H9 (cell line): ENCODE data around the gene GRAMD1B. TPM values are rescaled to one million over a fixed set of nuclear protein-coding genes. Genes with fewer than 3 reads are reported as not detected.

Source experiments
- DNase-seq: peaks from one replicate; pipeline ENCODE4 v3.0.0-alpha.2; 2017
- H2AFZ ChIP-seq: one replicate; pipeline ENCODE4 v1.6.1; 2013; ENCODE audit warnings: mild to moderate bottlenecking, low read length, control low read depth, moderate library complexity
- H2AK5ac ChIP-seq: 2 replicates; pipeline ENCODE4 v1.6.1; 2013; ENCODE audit warnings: low read length, control low read depth, mixed read lengths; ENCODE audit not compliant: insufficient read length
- H2BK120ac ChIP-seq: one replicate; pipeline ENCODE4 v1.6.1; 2013; ENCODE audit warnings: low read depth, mild to moderate bottlenecking, low read length, control low read depth, inconsistent platforms; ENCODE audit not compliant: poor library complexity, severe bottlenecking
- H2BK12ac ChIP-seq: 2 replicates; pipeline ENCODE4 v1.6.1; 2013; ENCODE audit warnings: low read length, control low read depth, mixed read lengths, low read depth; ENCODE audit not compliant: insufficient read length
- H2BK15ac ChIP-seq: 2 replicates; pipeline ENCODE4 v1.6.1; 2013; ENCODE audit warnings: low read depth, low read length, control low read depth
- H2BK20ac ChIP-seq: one replicate; pipeline ENCODE4 v1.6.1; 2013; ENCODE audit warnings: low read depth, mild to moderate bottlenecking, low read length, control low read depth, inconsistent platforms; ENCODE audit not compliant: poor library complexity, severe bottlenecking
- H2BK5ac ChIP-seq: 2 replicates; pipeline ENCODE4 v1.6.1; 2013; ENCODE audit warnings: low read length, control low read depth, mixed read lengths; ENCODE audit not compliant: insufficient read length
- H3K14ac ChIP-seq: 2 replicates; pipeline ENCODE4 v1.6.1; 2013; ENCODE audit warnings: low read length, control low read depth; ENCODE audit not compliant: insufficient read depth
- H3K18ac ChIP-seq: 2 replicates; pipeline ENCODE4 v1.6.1; 2013; ENCODE audit warnings: low read depth, mild to moderate bottlenecking, mixed read lengths, low read length, control low read depth; ENCODE audit not compliant: insufficient read length
- H3K23ac ChIP-seq: 2 replicates; pipeline ENCODE4 v1.6.1; 2013; ENCODE audit warnings: low read length, control low read depth, mixed read lengths, low read depth; ENCODE audit not compliant: insufficient read length
- H3K23me2 ChIP-seq: 2 replicates; pipeline ENCODE4 v1.6.1; 2013; ENCODE audit warnings: low read depth, mild to moderate bottlenecking, mixed read lengths, low read length, control low read depth; ENCODE audit not compliant: insufficient read length, poor library complexity, severe bottlenecking
- H3K27ac ChIP-seq: 2 replicates; pipeline ENCODE4 v1.5.1; 2013; ENCODE audit warnings: low read length, control low read depth, mixed read lengths, low read depth; ENCODE audit not compliant: insufficient read length
- H3K27me3 ChIP-seq: 2 replicates; pipeline ENCODE4 v1.6.1; 2013; ENCODE audit warnings: low read length, control low read depth, inconsistent platforms; ENCODE audit not compliant: insufficient read depth
- H3K4ac ChIP-seq: 2 replicates; pipeline ENCODE4 v1.6.1; 2013; ENCODE audit warnings: low read depth, mild to moderate bottlenecking, control low read depth, inconsistent platforms, low read length, moderate library complexity
- H3K4me1 ChIP-seq: 2 replicates; pipeline ENCODE4 v1.6.1; 2013; ENCODE audit warnings: low read length, control low read depth, inconsistent platforms; ENCODE audit not compliant: insufficient read depth
- H3K4me2 ChIP-seq: 2 replicates; pipeline ENCODE4 v1.6.1; 2013; ENCODE audit warnings: low read length, control low read depth, mixed read lengths; ENCODE audit not compliant: insufficient read length, insufficient read depth
- H3K56ac ChIP-seq: 2 replicates; pipeline ENCODE4 v1.6.1; 2013; ENCODE audit warnings: low read depth, mild to moderate bottlenecking, mixed read lengths, low read length, control low read depth; ENCODE audit not compliant: insufficient read length
- H3K79me1 ChIP-seq: 2 replicates; pipeline ENCODE4 v1.6.1; 2013; ENCODE audit warnings: low read depth, mild to moderate bottlenecking, moderate library complexity, low read length, control low read depth, inconsistent platforms; ENCODE audit not compliant: insufficient read depth, poor library complexity, severe bottlenecking
- H3K79me2 ChIP-seq: 2 replicates; pipeline ENCODE4 v1.6.1; 2013; ENCODE audit warnings: low read length, control low read depth, inconsistent platforms; ENCODE audit not compliant: insufficient read depth
- H3K9ac ChIP-seq: 2 replicates; pipeline ENCODE4 v1.6.1; 2013; ENCODE audit warnings: low read length, control low read depth, mixed read lengths; ENCODE audit not compliant: insufficient read length; ENCODE audit errors: extremely low read depth
- H3K9me3 ChIP-seq: one replicate; pipeline ENCODE4 v1.6.1; 2013; ENCODE audit warnings: low read depth, low read length, inconsistent platforms; ENCODE audit not compliant: control insufficient read depth
- H3T11ph ChIP-seq: one replicate; pipeline ENCODE4 v1.6.1; 2013; ENCODE audit warnings: mild to moderate bottlenecking, low read length, control low read depth, inconsistent platforms
- H4K20me1 ChIP-seq: one replicate; pipeline ENCODE4 v1.6.1; 2013; ENCODE audit not compliant: control insufficient read depth, insufficient read length, insufficient read depth
- H4K5ac ChIP-seq: 2 replicates; pipeline ENCODE4 v1.6.1; 2013; ENCODE audit warnings: low read depth, mild to moderate bottlenecking, mixed read lengths, low read length, control low read depth; ENCODE audit not compliant: insufficient read length
- H4K8ac ChIP-seq: replicated peaks from 2 replicates; pipeline ENCODE4 v1.6.1; 2013; ENCODE audit warnings: low read length, control low read depth, mixed read lengths, low read depth; ENCODE audit not compliant: insufficient read length
- H4K91ac ChIP-seq: 2 replicates; pipeline ENCODE4 v1.6.1; 2013; ENCODE audit warnings: low read depth, mild to moderate bottlenecking, moderate library complexity, mixed read lengths, low read length, control low read depth; ENCODE audit not compliant: insufficient read length
- H3K27ac Mint-ChIP-seq, 3 experiments: 2 replicates in 2 of 3; 3 replicates in 1 of 3; pipeline ENCODE4 v1.8.0; 2020 to 2021; ENCODE audit warnings: mixed read lengths in 3 of 3, mild to moderate bottlenecking in 1 of 3, moderate library complexity in 1 of 3
- H3K27me3 Mint-ChIP-seq: 2 replicates; pipeline ENCODE4 v1.8.0; 2021; ENCODE audit warnings: low read depth, mild to moderate bottlenecking, moderate library complexity, mixed read lengths
- H3K36me3 Mint-ChIP-seq, 3 experiments: 2 replicates in 2 of 3; 3 replicates in 1 of 3; pipeline ENCODE4 v1.8.0; 2020 to 2021; ENCODE audit warnings: low read depth in 3 of 3, mixed read lengths in 3 of 3; ENCODE audit not compliant: insufficient read depth in 1 of 3
- H3K4me1 Mint-ChIP-seq, 2 experiments: 2 replicates each; pipeline ENCODE4 v1.8.0; 2020; ENCODE audit warnings: mixed read lengths in 2 of 2
- H3K4me3 Mint-ChIP-seq, 2 experiments: 2 replicates in 1 of 2; 3 replicates in 1 of 2; pipeline ENCODE4 v1.8.0; 2020 to 2021; ENCODE audit warnings: mild to moderate bottlenecking in 2 of 2, mixed read lengths in 2 of 2, moderate library complexity in 1 of 2
- H3K9me3 Mint-ChIP-seq, 2 experiments: 2 replicates in 1 of 2; 3 replicates in 1 of 2; pipeline ENCODE4 v1.8.0; 2020; ENCODE audit warnings: mild to moderate bottlenecking in 2 of 2, mixed read lengths in 2 of 2, moderate library complexity in 1 of 2
- WGBS: extraction: QIAGEN DNeasy Blood & Tissue Kit; methylation state at CpG from one replicate; pipeline ENCODE4 v1.1.7; 2013; ENCODE audit warnings: missing lambda C conversion rate, low lambda C conversion rate, mixed read lengths; ENCODE audit not compliant: insufficient read length; ENCODE audit errors: extremely low coverage; 5-methylcytosine and 5-hydroxymethylcytosine counted together
- total RNA-seq: library from RNA; stranded (reverse); gene quantifications from 2 replicates; pipeline ENCODE4 v1.2.1, GENCODE V29; 2021
- TF ChIP-seq, protein P1 (sequence below): fragments of 200-600 bp; sonication (generic); conservative IDR thresholded peaks from 3 replicates; pipeline ENCODE4 v1.8.0; 2021; ENCODE audit warnings: antibody characterized with exemption, mild to moderate bottlenecking

Gene GRAMD1B
- total RNA-seq, 1 experiment from 2014 or later: 25.9 TPM

- no peak overlapping the region for H3K56ac ChIP-seq
- H3K23ac ChIP-seq: no peak overlapping the region
- H3K4ac ChIP-seq: no peak overlapping the region
- H3K9me3 ChIP-seq: no peaks in the 10 kb centered on the region
- Mint-ChIP-seq H3K36me3 (peaks cover 1 to 3% (median 3%) of the 10 kb centered on the region in 3 experiments; a peak in 4 of 7 replicates), H3K4me1 (peaks cover 41 to 44% of the 10 kb centered on the region in 2 experiments), H3K27me3 (peaks cover 76% of the 10 kb centered on the region), H3K9me3 (no peaks in the 10 kb centered on the region), H3K4me3 (no peak overlapping the region), H3K27ac (no peak overlapping the region)
- no peak overlapping the region for H2BK5ac ChIP-seq
- no peaks in the 10 kb centered on the region for H3K79me1 ChIP-seq
- TF ChIP-seq, protein P1, sequence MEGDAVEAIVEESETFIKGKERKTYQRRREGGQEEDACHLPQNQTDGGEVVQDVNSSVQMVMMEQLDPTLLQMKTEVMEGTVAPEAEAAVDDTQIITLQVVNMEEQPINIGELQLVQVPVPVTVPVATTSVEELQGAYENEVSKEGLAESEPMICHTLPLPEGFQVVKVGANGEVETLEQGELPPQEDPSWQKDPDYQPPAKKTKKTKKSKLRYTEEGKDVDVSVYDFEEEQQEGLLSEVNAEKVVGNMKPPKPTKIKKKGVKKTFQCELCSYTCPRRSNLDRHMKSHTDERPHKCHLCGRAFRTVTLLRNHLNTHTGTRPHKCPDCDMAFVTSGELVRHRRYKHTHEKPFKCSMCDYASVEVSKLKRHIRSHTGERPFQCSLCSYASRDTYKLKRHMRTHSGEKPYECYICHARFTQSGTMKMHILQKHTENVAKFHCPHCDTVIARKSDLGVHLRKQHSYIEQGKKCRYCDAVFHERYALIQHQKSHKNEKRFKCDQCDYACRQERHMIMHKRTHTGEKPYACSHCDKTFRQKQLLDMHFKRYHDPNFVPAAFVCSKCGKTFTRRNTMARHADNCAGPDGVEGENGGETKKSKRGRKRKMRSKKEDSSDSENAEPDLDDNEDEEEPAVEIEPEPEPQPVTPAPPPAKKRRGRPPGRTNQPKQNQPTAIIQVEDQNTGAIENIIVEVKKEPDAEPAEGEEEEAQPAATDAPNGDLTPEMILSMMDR: no peak
- no peak overlapping the region for H2AK5ac ChIP-seq
- H2AFZ ChIP-seq: no peak overlapping the region
- no peak overlapping the region for H3T11ph ChIP-seq
- no peak overlapping the region for H2BK20ac ChIP-seq
- peaks cover 8% of the 10 kb centered on the region for H3K23me2 ChIP-seq
- no peak for DNase-seq
- no peak overlapping the region for H2BK15ac ChIP-seq
- no peak overlapping the region for H3K9ac ChIP-seq
- no peak overlapping the region for H3K27ac ChIP-seq
- no peak overlapping the region for H3K4me2 ChIP-seq
- WGBS: no CpG with 5 or more reads among the region's 2 CpGs
- H4K8ac ChIP-seq: no peak overlapping the region
- H3K27me3 ChIP-seq: no peaks in the 10 kb centered on the region; the same call in 1 of the 2 replicates
- no peak overlapping the region for H2BK120ac ChIP-seq
- H4K20me1 ChIP-seq: no peaks in the 10 kb centered on the region
- no peaks in the 10 kb centered on the region for H3K79me2 ChIP-seq
- H3K18ac ChIP-seq: no peak overlapping the region
- H4K91ac ChIP-seq: no peak overlapping the region
- 0 out of 2 replicates have a peak, but pooled peaks cover 7% of the 10 kb centered on the region for H3K4me1 ChIP-seq
- H3K14ac ChIP-seq: no peak overlapping the region
- H4K5ac ChIP-seq: no peak overlapping the region
- no peak overlapping the region for H2BK12ac ChIP-seq
Measured at GRCh38 chr11:123427405-123427804, 2.7 kb upstream of the GRAMD1B start.
